H4 (cell line): ENCODE measurements around the gene CRB2. TPM values are rescaled to one million over a fixed set of nuclear protein-coding genes. Genes with fewer than 3 reads are reported as not detected.

ENCODE experiments used
- DNase-seq: peaks from one replicate; pipeline ENCODE4 v3.0.0-alpha.2; 2015; ENCODE audit warnings: low spot score
- total RNA-seq: library from RNA; depleted of rRNA; stranded (reverse); fragments of >200 nt; shearing (Covaris generic); gene quantifications from 2 replicates; pipeline ENCODE4 v1.2.3, GENCODE V29; 2014

Gene CRB2
- total RNA-seq, 1 experiment from 2014 or later, result not detected

DNA sequence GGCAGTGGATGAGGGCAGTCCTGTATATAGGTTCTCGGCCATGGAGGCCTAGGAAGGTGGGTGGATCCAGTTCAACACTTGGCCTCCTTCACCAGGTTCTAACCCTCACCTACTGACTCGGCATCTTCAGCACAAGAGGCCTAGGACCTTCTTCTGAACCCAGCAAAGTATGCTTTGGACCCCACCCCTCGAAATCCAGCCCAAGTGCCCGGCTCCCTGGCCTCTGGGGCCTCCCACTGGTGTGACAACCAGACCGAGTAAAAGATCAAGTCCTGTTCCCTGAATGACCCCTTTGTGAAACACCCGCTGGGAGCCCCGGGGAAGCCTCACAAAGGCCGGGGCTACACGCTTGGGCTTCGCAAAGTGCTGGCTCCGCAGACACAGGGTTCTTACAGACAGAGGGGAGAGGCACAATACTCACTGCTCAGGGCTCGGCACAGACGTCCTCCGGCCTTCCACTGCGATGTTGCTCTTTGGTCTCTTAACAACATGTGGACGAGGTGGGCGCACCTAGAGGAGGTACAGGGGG is 47.0 kb downstream of the CRB2 start:
- no peak for DNase-seq

DNA sequence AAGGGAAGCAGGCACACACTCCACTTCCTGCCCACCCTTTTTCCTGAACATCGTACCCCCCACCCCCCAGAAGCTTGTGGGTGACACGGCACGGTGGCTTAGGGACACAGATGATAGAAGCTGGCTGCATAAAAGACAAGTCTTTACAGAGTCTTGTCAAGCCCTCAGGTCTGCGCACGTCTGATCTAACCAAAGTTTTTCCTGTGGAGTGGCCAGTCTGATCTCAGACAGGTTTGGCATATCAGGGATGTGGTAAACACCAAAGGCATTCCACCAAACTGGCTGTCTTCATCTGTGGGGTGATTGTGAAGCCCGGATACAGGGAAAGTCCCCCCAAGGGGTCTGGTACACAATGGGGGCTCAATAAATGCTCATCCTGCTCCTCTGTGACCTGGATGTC is 50.0 kb downstream of the CRB2 start:
- no peak for DNase-seq

DNA sequence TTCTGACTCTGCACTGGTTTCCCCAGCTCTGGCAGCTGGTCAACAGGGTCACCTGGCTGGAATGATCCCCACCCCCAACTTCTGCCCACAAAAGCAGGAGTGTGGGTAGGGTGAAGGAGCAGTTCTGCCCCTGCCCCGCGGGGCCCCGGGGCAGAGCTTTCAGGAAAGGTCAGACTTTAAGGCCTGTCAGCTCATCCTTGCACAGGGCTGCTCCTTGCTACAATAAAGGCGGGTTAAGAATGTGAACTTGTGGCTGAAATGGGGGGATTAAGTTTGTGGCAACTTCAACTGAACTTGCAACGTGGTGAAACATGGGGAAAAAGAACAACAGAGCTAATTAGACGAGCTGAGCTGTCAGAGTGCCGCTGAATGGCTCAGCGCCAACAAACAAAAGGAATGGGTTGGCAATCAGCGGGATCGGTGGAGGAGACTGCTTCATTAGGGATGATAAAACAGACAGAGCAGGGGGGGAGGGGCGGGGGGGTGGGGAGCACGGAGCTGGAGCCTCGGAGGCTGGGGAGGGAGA is 50.8 kb downstream of the CRB2 start:
- DNase-seq, result no peak

DNA sequence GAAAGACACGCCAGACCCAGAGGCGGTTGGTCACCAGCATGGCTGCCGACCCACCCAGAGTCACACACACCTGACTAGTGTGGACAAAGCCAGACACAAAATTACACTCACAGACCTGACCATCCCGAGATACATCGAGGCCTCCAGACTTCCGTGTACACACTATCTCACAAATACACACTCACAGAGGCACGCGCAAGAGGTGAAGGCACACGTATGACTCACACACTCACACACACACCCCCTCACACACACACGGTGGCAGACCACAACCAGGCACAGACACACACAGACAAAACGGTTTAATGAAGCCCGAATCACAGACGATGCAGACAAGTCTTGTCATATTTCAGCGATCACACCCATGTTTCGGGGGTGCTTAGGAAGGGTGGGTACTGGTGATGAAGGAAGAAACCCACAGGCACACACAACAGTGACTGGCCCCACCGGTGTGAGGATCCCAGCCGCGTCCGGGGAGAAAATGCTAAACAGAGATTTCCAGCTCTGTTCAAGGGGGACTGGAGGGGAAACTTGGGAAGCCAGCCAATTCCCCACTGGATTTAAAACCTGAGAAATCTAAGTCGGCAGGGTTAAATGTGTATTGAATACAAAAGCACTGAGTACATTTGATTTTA is 51.3 kb downstream of the CRB2 start:
- DNase-seq, result no peak

DNA sequence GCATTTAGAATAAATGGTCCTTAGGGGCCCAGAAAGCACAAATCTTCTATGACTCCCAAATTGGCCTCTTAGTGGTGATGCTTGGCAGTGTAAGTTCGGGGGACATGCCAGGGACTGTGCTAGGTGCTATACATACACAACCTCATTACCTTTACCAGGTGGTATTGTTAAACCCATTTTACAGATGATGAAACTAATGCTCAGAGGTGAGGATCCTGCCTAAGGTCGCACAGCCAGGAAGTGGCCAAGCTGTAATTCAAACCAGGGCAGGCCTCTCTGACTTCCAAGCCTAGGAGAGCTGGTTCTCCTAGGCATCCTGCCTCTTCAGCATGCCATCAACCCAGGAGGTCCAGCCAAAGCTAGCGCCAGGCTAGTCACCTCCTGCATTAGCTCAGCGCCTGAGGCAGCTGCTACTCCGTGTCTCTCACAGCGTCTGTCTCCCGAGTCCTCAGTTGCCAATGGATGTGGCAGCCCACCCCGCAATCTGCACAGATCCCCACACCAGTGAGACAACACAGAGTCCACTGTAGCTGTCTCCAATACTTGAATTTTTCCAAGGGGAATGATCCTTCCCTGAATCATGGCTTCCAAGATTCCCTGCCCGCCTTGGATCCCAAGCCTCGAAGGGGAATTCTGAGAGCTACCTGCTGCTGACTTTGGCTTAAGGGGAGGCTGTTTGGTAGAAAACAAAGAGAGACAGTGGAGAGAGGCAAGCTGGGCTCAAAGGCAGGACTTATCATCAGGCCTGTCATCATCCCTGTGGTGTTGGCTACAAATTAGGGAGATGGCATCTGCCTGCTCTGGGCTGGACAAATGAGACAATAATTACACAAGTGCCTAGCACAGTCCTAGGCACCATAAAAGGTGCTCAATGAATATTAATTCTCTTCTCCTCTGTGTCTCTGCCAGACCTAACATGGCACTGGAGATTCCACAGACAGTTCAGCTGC is 52.6 kb downstream of the CRB2 start:
- DNase-seq, result no peak

DNA sequence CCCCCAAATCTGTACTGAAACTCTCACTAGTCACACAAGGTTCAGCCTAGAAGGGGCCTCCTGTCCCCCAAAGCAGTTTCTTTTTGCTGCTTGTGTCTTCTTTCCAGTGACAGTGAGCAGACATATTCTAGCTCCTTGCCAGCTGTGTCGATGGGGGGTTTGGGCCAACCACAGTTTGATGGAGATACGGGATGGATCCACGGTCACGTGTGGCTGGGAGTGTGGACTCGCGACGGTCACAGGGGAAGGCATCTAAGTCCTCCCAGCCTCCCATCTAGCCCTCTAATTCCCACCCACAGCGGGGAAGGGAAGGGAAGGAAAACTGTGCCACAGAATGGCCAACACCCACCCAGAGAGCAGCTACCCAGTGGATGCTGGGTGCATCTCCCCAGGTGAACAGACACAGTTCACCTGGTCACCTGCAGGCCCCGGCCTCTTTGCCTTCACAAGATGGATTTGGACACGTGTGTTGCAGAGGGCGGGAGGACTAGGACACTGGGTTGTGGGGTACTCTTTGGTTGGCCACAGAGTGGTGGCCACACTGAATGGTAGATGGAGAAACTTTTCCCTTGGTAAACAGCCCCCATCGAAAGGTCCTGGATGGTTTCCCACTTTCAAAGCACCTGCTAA is 54.4 kb downstream of the CRB2 start:
- no peak for DNase-seq

DNA sequence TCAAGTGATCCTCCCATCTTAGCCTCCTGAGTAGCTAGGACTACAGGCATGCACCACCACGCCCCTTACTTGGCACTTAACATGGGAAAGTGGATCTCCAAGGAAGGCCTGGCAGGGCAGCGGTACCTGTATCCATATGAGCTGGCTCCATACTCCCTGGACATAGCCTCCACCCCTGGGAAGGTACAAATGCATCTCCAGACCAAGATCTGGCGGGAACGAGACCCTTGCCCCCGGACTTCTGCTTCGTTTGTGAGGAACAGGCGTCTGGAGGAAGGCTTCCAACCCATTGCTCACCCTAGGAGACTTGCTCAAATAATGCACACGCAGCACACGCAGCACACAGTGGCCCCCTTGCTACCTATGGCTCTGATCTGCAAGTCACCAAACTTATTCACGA is 55.2 kb downstream of the CRB2 start:
- no peak for DNase-seq

DNA sequence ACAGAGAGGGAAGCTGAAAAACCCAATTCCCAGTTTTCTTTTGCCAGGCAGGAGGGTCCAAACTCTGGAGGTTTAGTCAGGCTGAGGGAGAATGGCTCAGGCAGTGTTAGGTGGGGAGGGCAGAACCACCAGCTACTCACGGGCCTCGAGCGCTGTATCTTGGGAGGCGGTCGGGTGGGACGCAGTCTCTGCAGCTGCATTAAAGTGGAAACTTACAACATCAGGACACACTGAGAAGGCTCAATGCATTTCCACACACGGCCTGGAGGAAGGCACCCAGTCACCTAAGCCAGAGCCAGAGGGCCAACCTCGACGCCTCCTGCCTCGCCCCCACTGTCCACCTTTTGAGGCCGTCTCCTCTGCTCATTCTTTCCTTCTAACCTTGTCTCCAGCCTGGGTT is 55.6 kb downstream of the CRB2 start:
- no peak for DNase-seq

DNA sequence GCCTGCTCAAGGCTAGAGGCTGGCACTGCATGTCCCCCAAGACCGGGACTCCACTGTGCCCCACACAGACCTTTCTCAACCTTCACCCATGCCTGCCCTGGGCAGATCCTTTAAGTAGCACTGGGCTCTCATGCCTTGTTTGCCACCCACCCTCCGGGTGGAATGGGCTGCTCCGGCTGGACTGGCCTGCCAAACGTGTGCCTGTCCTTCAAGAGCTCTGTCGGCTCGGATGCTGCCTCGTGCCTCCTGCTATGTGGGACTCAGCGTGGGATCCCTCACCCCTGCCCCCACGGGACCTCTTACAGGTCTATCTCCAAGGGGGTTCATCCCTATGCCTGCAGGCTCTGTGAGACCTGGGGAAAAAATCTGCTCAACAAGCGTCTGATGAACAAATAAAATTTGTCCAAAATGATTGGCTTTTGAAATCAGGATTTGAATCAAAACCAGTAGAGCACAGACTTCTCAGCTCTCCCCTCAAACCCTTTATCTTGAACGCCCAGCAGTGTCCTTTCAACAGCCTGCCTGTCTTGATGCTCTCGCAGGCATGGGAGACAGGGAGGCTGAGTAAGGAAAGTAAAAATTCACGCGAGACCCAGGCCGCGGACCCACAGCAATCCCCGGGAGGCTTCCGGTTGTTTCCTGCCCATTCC is 56.3 kb downstream of the CRB2 start:
- no peak for DNase-seq

DNA sequence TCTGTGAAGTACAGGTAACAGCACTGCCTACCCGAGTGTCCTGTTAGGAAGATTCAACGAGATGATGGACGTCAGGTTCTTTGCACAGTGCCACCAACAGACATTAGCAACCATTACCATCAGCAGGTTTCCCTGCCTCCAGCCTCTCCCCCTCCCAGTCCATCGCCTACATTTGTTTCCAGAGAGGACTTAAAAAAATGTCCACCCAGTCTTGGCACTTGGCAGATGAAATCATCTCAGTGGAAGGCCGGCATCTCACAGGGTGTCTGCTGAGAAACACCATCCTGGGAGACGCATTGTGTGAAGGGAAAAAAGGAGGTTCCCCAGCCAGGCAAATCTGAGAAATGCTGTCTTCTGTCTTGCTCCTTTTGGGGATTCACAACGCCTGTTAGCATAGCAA is 58.2 kb downstream of the CRB2 start:
- DNase-seq, result no peak

DNA sequence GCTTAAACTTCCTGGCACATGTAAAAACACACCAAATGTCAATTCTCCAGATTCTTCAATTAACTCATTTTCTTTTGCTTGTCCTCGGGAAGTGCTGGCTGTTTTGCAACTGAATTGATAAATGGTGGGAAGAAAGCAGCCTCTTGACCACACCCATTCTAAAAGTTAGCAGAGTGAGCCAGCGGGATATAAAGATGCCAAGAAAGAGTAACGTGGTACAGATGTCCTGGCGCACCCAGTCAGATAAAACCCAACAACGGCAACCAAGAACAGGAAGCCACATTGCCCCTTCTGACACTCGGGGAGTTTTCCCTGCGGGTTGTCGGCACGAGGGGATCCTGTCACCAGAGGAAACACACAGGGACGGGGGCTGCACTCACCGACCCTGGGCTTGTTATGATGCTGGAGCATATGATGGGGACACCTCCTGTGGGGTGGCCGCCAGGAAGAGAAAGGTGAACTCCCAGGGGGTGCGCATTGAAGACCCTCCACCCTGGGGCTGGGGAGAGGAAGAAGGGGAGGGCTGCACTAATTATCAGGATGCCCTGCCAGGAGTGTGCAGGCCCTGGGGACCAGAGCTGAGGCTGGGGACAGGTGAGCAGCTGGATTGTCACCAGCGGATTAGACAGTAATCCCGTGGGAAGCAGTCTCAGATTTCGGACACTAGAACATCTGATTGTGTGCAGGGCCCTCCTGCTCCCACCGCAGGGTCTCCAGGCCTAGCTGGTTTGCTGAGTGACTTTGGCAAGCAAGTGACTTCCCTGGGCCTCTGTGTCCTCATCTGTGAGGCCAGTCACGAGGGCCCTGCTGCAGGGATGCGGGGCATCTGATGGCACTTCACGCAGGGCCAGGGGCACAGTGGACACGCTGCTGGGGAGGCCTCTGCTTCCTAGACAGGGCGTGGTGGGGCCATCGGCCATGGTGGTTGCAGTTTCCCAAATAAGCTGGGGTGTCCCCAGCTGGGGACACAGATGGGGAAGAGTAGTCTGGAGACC is 59.2 kb downstream of the CRB2 start:
- DNase-seq, result no peak

DNA sequence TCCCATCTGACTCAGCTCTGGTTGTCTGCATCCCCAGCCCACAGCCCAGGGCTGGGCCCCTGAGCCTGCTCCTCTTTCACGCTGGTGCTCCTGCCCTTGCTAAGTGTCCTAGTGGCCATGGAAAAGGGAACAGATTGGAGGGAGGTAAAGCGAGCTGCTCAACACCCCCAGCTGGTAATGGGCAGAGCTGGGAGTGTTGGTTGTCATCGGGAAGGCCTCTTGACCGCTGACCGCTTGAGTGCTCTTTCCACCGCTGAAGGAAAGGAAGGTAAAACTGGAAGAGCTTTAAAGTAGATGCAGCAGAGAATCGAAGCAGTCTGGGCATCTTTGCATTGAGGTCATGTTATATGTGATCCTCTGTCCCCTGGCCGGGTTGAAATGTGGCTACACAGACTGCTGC is 60.2 kb downstream of the CRB2 start:
- no peak for DNase-seq

DNA sequence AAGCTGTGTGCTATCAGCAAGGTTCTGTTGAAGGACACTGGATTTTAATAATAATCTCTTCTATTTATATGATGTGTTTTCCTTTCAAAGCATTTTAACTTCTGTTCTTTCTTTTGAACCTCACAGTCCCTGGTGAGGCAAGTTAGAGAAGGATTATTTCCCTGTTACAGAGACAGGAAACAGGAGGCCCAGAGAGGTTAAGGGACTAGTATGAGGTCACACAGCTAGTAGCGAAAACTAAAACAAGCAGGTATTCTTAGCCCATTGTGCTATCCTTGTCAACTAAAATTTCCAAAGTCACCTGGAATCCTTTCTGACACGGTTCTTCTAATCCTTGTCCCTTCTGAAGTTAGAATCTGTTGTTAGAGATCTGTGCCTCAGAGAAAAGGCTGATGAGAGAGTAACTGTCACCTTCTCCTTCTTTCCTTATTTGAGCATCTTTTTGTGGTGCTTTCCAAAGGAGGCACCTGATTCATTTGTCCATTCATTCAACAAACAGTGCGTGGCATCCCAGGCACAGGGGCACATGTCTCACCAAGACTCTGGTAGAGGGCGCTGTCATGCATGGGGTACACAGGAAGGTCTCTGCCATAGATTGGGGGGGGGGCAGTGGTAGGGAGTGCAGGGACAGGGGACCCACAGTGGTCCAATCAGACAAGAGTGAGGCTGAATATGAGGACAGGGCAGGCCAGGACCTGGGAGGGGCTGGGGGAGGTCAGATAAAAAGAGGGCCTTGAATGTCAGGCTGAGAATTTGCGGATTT is 61.5 kb downstream of the CRB2 start:
- no peak for DNase-seq

DNA sequence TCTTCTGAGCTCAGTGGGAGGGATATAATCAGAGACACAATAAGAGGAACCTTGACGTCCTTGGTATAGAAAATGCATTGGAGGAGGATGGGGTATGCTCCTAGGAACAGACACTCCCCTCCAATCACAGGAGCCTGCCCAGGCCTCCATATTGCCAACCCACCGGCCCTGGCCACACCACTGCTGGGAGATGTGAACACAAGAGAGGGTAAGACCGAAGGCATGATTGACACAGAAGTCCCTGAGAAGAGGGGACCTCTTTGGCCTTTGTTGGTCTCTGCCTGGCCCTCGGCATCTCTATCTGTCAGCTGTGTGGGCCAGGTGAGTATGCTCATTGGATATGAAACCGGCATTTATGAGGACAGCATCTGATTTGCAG is 62.0 kb downstream of the CRB2 start:
- DNase-seq, result no peak

DNA sequence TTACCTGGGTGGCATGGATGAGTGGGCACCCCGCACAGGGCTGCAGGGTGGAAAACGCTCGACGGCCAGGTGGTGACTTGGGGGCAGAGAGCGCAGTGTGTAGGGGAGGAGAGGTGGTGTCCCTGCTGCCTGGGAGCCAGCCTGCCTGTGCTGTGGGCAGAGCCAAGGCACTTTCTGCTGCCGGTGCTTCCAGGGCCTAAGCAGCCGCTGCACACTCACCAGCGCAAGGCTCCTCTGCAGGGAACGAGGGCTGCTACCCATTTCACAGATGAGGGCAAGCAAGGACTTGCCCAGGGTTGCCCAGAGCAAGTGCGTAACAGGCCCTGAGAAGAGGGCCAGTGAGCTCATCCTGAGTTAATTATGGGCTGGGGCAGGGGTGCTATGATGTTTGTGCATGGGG is 62.5 kb downstream of the CRB2 start:
- DNase-seq, result no peak

DNA sequence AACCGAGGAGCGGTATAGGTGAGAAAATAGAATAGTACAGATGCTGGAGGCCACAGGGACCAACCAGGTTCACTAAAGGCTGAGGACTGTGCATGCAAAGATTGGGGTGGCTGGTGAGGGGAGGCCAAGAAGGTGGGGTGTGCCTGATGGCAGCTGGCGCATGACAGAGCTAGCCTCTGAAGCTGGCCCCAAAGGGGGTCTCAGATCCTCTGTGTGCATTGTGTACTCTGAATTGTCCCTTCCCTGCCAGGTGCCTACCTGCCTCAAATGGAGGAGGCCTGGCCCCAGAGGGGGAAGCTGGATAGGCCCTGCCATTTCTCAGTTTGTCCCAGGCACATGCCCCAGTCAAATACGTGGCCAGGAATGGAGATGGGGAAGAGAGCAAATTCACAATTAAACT is 63.1 kb downstream of the CRB2 start:
- no peak for DNase-seq

DNA sequence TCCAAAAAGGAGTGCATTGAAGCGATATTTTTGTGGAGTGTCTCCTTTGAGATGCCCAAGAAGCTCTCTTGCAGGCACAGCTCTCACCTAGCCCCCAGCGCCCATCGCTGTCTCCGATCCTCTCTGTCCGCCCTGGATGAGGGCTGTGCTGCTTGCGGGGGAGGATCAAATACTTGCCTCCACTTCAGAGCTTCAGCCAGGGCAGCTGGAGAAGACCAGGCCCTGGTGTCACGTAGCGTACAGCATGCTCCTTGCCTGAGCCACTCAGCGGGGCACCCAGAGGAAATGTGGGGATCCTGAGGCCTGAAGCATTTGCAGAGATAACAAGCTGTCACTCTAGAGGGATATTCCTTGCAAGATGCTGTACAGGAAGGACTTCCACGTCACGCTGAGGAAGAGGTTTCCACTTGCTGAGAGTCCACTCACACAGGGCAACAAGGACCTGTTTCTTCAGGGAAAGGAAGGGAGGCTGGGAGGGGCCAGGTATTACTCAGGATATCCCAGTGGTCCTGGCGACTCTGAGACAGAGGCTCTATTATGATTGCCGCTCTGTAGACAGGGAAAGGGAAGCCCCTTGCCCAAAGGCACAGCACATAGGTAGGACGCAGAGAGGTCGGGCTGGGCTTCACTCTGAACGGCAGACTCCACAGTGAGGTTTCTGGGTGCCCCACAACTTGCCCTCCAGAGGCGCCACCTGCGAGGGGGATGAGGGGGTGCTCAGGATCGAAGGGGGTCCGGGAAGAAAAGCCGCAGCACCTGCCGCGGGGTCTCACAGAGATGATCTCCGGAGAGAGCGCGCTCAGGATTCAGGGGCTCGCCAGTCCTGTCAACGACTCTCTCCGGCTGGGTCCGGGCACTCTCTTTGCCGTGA is 64.0 kb downstream of the CRB2 start:
- DNase-seq, result no peak

DNA sequence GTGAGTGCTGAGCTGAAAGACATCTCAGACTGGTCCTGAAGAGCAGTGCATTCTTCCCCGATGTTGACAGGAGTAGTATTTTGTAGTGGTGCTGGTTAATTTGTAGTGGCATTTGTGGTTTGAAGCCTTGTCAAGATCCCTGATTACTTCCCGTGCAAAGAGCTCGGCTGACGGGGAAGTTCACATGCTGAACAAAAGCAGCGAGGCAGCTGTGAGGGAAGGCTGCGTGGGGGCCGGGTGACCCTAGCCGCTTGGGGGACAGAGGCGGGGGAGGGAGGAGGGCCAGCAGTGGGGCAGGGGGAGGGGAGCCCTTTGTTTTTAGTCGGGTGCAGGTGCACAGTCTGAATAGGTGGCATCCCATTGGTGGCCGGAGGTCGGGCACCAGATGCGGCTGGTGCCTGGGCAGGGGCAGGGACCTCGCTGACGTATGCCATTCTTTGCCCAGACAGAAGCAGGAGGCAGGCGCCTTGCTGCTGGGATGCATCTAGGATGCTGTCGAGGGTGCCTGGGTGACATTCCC is 64.7 kb downstream of the CRB2 start:
- DNase-seq, result no peak

DNA sequence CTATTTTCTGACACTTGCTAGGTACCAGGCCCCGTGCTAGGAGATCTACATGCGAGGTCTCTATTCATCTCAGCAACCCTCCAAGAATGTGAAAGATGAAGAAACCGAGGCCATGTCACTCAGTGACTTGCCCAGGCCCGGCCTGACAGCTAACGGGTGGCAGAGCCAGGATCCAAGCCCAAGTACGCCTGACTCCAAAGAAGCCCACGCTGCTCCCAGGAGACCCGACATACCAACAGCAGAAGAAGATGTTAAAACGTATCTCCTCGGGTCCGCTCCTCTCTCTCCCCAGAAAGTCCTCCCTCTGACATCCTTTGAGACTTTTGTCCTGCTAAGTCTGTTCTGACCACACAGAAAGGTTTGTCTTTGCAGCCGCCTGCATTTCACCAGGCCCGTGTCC is 65.2 kb downstream of the CRB2 start:
- no peak for DNase-seq
